Endothelial cell (in vitro differentiated cells): ENCODE data around the gene IL36G. TPM values are rescaled to one million over a fixed set of nuclear protein-coding genes. Genes with fewer than 3 reads are reported as not detected.

Experiments
- DNase-seq: peaks from one replicate; pipeline ENCODE4 v3.0.0; 2021; ENCODE audit warnings: low spot score
- H3K27ac Mint-ChIP-seq: one replicate; pipeline ENCODE4 v1.8.0; 2021; ENCODE audit warnings: mixed read lengths, inconsistent platforms; ENCODE audit not compliant: unreplicated experiment
- H3K27me3 Mint-ChIP-seq: one replicate; pipeline ENCODE4 v1.8.0; 2021; ENCODE audit warnings: mild to moderate bottlenecking, moderate library complexity, mixed read lengths, inconsistent platforms; ENCODE audit not compliant: unreplicated experiment
- H3K36me3 Mint-ChIP-seq: one replicate; pipeline ENCODE4 v1.8.0; 2021; ENCODE audit warnings: mild to moderate bottlenecking, low read depth, mixed read lengths, inconsistent platforms; ENCODE audit not compliant: unreplicated experiment
- H3K4me1 Mint-ChIP-seq: one replicate; pipeline ENCODE4 v1.8.0; 2021; ENCODE audit warnings: mild to moderate bottlenecking, mixed read lengths, inconsistent platforms; ENCODE audit not compliant: unreplicated experiment
- H3K4me3 Mint-ChIP-seq: one replicate; pipeline ENCODE4 v1.8.0; 2021; ENCODE audit warnings: mild to moderate bottlenecking, mixed read lengths, inconsistent platforms; ENCODE audit not compliant: unreplicated experiment
- H3K9me3 Mint-ChIP-seq: one replicate; pipeline ENCODE4 v1.8.0; 2021; ENCODE audit warnings: mixed read lengths, inconsistent platforms; ENCODE audit not compliant: unreplicated experiment
- total RNA-seq: library from RNA; stranded (reverse); fragmentation: NEBNext Ultra II Directional; extraction: Animal tissue kit (Norgen Biotek cat#: 25700); gene quantifications from one replicate; pipeline ENCODE4 v1.2.1, GENCODE V29; 2021; ENCODE audit not compliant: unreplicated experiment
- TF ChIP-seq, protein P1 (sequence below): fragments of 200-600 bp; sonication (generic); IDR thresholded peaks from one replicate; pipeline ENCODE4 v1.5.0; 2021; ENCODE audit warnings: antibody characterized with exemption; ENCODE audit not compliant: unreplicated experiment

The IL36G gene
- total RNA-seq, 1 donor from 2014 or later: not detected

DNA sequence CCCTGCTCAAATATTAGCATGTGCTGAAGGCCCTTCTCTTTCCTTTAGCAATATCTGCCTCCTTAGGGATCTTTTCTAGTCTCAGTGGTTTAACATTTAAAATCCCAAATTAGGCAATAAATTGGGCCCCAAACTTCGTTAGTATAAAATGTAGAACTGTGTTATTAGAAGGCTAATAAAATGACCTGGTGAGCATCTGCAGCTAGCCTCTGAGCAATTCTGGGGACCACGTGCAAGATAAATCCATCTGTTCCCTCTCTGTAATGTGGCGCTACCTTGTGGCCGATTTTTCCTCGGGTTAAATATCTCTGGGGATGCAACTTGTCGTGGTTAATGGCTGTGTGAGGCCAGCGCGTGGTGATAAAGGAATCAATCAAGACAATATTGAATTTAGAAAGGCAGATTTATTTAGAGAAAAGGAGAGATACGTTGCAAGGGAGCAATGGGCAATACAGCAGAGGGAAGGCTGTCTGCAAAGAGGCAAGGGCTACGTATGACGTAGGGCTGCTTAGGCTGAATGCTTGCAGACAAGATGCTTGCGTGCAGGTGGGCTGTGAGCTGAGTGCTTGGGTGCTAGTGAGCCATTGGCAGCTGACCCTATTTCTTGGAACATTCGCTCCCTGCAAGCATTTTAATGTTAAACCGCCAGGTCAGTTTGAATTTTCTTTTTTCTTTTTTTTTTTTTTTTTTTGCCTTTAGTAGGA lies 18.5 kb upstream of the IL36G start:
- no peaks in the 10 kb centered on the region for H3K36me3 Mint-ChIP-seq
- no peaks in the 10 kb centered on the region for H3K27me3 Mint-ChIP-seq
- H3K9me3 Mint-ChIP-seq: no peaks in the 10 kb centered on the region
- no peaks in the 10 kb centered on the region for H3K4me1 Mint-ChIP-seq
- H3K27ac Mint-ChIP-seq: no peak overlapping the region
- peak; percentile 9 for DNase-seq
- H3K4me3 Mint-ChIP-seq: no peak overlapping the region
- TF ChIP-seq, protein P1, sequence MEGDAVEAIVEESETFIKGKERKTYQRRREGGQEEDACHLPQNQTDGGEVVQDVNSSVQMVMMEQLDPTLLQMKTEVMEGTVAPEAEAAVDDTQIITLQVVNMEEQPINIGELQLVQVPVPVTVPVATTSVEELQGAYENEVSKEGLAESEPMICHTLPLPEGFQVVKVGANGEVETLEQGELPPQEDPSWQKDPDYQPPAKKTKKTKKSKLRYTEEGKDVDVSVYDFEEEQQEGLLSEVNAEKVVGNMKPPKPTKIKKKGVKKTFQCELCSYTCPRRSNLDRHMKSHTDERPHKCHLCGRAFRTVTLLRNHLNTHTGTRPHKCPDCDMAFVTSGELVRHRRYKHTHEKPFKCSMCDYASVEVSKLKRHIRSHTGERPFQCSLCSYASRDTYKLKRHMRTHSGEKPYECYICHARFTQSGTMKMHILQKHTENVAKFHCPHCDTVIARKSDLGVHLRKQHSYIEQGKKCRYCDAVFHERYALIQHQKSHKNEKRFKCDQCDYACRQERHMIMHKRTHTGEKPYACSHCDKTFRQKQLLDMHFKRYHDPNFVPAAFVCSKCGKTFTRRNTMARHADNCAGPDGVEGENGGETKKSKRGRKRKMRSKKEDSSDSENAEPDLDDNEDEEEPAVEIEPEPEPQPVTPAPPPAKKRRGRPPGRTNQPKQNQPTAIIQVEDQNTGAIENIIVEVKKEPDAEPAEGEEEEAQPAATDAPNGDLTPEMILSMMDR: peak; percentile 18

DNA sequence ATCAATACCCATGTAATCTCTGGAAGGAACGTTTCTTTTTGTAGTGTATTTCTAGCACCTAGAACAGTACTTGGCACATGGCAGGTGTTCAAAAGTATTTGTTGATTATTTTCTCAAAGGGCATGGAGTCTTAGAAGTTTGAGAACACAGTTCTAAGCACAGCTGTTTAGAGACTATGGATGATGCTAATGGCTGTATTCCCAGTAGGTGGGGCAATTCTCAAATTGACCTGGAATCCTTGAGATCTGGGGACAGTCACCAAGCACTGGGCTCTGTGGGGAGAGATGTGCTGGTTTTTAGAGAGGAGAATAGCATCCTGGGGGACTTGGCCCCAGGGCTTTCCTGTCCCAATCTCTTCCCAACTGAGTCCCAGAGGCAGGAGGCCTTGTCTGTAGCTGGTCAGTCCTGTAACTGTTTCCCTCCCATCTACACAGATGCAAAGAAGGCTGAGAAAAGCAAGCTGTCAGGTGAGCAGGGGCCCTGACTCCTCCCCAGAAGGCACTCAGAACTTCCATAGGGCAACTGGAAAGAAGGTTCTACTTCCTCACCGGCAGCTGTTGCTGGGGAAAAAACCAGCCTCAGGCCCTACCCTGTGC lies 17.5 kb upstream of the IL36G start:
- H3K9me3 Mint-ChIP-seq: no peaks in the 10 kb centered on the region
- H3K27ac Mint-ChIP-seq: no peak overlapping the region
- no peak overlapping the region for H3K4me3 Mint-ChIP-seq
- no peak for DNase-seq
- TF ChIP-seq, protein P1: no peak
- H3K36me3 Mint-ChIP-seq: no peaks in the 10 kb centered on the region
- H3K27me3 Mint-ChIP-seq: no peaks in the 10 kb centered on the region
- H3K4me1 Mint-ChIP-seq: no peaks in the 10 kb centered on the region

DNA sequence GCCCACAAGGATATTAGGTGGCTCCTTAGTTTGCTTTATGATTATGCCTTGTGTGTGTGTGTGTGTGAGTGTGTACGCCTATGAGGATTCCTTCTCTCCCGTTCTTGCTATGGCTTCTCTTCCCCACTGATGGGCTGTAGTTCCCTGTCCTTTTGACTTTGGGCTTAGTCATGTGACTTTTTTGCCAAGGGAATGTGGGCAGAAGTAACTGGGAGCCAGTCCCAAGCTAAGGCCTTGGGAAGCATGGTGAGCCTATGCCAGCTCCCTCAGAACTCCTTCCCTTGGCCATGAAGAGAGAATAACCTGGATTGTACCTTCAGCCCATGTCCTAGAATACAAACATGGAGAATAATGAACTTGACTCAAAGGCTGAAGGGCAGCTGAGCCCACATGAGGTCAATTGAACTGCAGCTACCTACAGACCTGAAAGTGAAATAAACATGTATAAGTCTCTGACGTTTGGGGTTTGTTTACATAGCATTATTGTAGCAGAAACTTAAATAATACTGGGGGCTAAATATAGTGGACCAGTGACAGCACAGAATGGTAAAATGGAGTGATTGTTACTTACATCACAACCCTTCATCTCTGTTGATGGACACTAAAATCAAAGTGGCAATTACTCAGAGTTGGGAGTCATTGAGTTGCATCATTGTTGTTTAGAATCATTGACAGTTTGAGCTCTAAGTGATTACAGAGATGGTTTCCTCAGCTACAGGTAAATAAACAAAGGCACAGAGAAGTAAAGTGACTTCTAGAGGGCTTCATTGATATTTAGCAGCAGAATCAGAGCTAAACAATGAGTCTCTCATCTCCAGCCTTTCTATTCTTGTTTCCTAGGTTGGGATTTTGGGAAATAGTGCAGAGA lies 15.3 kb upstream of the IL36G start:
- Mint-ChIP-seq H3K36me3 (no peaks in the 10 kb centered on the region), H3K9me3 (no peaks in the 10 kb centered on the region), H3K4me3 (no peak overlapping the region), H3K27ac (no peak overlapping the region), H3K4me1 (no peaks in the 10 kb centered on the region), H3K27me3 (no peaks in the 10 kb centered on the region)
- no peak for DNase-seq
- TF ChIP-seq, protein P1: no peak

DNA sequence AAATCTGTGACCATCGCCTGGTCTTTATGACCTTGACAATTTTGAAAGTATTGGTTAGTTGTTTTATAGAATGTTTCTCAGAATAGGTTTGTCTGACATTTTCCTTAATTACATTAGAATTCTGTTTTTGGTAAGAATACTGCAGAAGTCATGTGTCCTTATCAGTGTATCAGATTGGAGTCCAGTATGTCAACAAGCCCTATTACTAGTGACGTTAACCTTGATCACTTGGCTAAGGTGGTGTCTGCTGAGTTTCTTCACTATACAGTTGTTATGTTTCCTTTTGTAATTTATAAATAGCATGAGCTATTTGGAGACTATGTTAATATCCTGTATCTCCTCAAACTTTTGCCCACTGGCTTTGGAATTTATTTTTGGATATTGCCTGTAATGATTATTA lies 10.8 kb upstream of the IL36G start:
- no peak for DNase-seq
- Mint-ChIP-seq H3K4me1 (peaks cover 3% of the 10 kb centered on the region), H3K36me3 (no peaks in the 10 kb centered on the region), H3K27ac (no peak overlapping the region), H3K27me3 (no peaks in the 10 kb centered on the region), H3K9me3 (no peaks in the 10 kb centered on the region), H3K4me3 (no peak overlapping the region)
- TF ChIP-seq, protein P1: no peak
